CD4-positive, alpha-beta T cell treated with Interleukin-21 for 1 hour (primary cell): ENCODE results near the gene CTNND2.

Experiments used
- DNase-seq: peaks from one replicate; pipeline ENCODE4 v3.0.0-alpha.2; 2020

Gene CTNND2

GRCh38 chr5:11777096-11777495, 127.2 kb downstream of the CTNND2 start:
- no peak for DNase-seq

DNA sequence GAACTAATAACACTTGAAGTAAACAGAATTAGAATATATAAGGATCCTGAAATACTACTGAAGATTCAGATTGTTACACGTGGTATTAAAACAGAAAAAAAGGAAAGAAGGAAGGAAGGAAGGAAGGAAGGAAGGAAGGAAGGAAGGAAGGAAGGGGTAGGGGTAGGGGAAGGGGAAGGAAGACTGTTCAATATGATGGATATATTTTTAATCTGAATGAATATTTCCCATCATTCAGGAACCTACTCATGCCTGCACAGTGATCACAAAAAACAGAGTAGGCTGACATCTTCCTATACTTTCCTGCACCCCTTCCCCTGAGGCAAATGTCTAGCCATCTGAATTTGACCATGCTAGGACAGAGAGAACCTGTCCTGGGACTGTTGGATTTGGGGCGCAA, 133.9 kb downstream of the CTNND2 start:
- no peak for DNase-seq

DNA sequence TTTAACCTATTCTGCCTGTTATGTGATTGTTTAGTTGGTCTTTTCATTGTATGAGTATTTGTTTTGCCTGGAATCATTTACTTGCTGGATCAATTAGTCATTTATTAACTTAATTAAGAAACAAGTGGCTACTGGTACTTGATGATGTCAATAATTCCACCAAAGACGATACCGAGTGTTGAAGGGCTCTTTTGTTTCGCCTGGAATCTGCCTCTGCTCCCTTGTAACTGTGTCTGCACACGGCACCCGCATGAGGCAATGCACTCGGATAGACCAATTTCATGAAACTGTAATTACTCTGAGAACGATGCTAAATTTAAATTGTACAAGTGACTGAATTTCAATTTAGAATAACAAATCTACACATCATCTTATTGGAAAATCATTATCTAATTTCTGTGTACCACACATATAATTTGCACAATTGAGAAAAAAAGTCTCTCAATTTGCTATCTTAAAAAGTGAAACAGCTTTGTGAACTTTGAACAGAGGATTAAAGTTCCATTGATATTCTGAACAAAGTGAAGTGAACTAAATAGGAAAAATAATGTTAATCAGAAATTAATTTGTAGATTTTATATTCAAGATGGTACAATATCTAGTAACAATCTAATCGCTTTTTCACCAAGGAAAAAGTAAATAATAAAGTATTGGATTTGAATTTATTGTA, 143.2 kb downstream of the CTNND2 start:
- no peak for DNase-seq

- DNase-seq, result no peak
Measured at GRCh38 chr5:11758321-11758720, 145.9 kb downstream of the CTNND2 start.

DNA sequence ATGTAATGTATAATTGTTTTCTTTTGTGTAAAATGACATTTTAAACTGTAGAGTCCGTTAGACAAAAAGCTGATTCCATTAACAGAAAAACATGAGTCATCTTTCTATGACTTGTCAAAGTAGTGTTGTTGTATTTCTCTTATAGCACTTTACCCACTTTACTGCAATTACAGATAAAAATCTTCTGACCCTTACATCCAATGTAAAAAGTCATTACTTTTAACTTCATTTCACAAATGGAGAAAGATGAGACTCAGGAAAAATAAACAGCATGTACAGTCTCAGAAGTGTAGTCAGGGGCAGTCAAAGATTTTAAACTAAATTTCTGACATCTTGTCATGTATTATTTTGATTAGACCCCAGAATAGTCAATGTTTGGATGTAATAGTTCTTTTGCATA, 146.6 kb downstream of the CTNND2 start:
- no peak for DNase-seq

- no peak for DNase-seq
Measured at GRCh38 chr5:11737010-11737409, 167.2 kb downstream of the CTNND2 start.

DNA sequence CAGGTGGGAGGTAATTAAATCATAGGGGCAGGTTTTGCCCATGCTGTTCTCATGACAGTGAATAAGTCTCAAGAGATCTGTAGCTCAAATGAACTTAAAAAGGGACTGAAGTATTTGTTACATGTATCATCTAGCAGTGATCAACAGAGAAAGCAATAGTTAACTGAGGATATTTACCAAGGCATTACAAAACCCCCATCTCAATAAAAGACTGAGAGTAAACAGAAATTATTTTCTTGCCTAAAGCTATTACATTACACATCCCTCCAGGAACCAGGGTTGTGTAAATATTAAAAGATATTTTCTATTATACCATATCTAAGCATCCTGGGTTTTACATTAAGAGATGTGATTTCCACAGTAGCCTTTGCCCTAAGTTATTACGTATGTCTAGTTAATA, 169.9 kb downstream of the CTNND2 start:
- no peak for DNase-seq

GRCh38 chr5:11733840-11734192, 170.4 kb downstream of the CTNND2 start:
- no peak for DNase-seq

- no peak for DNase-seq
Measured at GRCh38 chr5:11733185-11733839, 170.9 kb downstream of the CTNND2 start.

GRCh38 chr5:11724940-11725339, 179.3 kb downstream of the CTNND2 start:
- DNase-seq, result no peak

DNA sequence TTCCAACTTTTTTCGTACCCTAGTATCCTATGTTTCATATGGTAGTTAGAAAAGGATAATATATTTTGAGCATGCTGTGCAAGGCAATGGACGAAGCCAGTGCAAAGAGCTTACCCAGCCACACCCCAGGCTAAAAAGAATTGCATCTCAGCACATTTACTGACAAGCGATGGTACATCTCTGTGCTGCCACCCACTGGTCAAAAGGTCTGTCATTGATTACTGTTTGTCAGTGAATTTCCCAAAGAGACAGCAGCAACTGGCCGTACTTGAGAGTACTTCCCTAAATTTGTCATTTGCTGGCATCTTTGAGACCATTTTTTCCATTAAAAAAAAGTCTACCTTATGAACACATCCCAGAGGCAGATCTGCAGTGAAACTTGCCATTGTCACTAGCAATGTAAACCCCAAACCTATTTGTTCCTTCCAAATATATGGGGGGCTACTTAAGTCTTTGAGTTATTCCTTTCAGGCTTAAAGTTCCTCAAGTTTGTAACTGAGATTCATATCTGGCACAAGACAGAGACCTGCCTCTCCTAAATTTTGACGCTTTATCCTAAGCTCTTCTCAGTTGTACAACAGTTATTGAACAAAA, 184.3 kb downstream of the CTNND2 start:
- DNase-seq, result peak; percentile 1

- DNase-seq, result no peak
Measured at GRCh38 chr5:11715461-11716196, 188.6 kb downstream of the CTNND2 start.

GRCh38 chr5:11711932-11712331, 192.3 kb downstream of the CTNND2 start:
- no peak for DNase-seq

DNA sequence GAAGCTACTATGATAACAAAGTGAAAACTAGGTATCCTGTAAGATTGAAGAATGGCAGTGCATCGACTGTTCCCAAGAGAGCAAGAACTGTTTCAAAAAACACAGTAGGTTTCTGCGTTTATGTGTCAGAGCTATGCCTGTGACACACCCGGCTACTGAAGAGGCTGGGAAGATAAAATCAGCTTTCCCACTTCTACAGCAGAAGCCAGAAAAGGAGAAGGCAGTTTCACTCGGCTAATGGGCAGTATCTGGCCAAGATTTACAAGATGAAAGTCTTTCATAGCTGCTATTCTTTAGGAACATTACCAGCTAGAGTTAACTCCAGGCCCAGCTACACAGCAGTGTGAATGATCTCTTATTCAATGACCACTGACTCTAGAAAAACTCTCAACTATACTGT, 195.2 kb downstream of the CTNND2 start:
- DNase-seq, result no peak

DNA sequence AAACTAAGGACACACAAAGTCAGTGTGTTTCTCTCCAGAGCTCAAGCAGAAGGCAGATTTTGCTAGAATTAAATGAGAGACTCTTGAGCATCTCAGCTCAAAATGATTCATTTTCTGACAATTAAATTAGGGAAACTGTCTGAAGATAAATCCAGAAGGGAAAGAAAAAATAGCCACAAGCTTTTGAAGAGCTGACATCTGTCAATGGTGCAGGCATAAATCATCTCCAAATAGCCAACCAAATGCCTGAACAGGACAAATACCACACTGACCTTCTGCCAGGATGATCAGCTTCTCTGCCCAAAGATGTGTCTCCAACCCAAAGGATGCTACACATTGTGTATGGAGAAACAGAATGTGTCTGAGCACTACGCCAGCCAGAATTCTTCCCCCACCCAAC, 199.3 kb downstream of the CTNND2 start:
- DNase-seq, result no peak

- DNase-seq, result no peak
Measured at GRCh38 chr5:11700391-11700790, 203.9 kb downstream of the CTNND2 start.

- DNase-seq, result no peak
Measured at GRCh38 chr5:11692636-11693035, 211.6 kb downstream of the CTNND2 start.

DNA sequence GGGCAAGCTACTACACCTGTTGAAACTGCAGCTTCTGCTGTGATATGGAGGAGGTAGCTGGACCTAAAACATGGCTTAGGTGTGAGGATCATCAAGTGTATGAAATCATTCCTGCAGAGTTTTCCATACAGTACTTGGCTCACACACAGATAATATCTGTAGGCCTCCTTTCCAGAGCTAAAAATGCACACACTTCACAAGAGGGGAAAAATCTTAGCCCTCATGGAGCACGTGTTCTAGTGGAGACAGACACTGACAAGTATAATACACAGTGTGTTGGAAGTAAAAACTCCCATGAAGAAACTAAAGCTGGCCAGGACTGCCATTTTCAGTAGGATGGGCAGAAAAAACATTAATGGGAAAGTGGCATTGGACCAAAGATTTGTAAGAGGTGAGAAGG, 216.7 kb downstream of the CTNND2 start:
- no peak for DNase-seq

- DNase-seq, result no peak
Measured at GRCh38 chr5:11684607-11685006, 219.6 kb downstream of the CTNND2 start.

- DNase-seq, result no peak
Measured at GRCh38 chr5:11683666-11684065, 220.6 kb downstream of the CTNND2 start.

DNA sequence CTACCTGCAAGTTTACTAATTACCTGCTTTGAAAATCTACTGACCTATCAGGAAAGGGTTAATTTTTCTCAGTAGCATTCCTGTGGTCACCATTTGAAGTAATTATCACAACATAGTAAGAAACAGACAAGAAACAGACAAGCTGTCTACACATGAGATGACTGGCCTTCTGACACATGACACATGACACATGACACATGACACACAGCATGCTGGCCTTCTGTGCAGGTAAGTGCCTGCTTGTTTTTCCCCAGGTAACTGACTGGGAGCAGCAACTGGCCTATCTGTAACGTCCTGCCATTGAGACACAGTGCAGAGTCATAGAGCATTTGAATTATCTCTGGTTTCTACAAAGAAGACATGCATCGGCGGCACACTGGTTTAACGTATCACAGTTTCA, 222.4 kb downstream of the CTNND2 start:
- no peak for DNase-seq

GRCh38 chr5:11679676-11680075, 224.6 kb downstream of the CTNND2 start:
- no peak for DNase-seq

DNA sequence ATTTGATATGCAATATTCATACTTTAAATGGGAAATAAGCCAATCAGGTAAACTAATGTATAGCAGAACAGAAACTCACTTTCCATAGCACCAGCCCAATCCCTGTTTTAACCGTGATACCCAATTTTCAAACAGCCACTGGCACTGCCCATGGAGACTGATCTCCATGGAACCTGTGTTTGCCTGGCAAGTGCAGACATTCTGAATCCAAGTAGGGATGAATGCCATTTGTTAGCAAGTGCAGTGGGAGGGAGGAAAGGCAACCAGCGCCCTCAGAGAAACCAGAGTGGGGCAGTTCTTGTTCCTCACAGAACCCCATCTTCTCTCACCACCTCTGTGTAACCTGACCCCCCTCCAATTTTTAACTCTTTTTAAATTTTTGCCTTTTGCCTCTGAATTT, 229.1 kb downstream of the CTNND2 start:
- DNase-seq, result no peak
